ENCODE measurements around the gene LRRC4.

The LRRC4 gene, protein sequence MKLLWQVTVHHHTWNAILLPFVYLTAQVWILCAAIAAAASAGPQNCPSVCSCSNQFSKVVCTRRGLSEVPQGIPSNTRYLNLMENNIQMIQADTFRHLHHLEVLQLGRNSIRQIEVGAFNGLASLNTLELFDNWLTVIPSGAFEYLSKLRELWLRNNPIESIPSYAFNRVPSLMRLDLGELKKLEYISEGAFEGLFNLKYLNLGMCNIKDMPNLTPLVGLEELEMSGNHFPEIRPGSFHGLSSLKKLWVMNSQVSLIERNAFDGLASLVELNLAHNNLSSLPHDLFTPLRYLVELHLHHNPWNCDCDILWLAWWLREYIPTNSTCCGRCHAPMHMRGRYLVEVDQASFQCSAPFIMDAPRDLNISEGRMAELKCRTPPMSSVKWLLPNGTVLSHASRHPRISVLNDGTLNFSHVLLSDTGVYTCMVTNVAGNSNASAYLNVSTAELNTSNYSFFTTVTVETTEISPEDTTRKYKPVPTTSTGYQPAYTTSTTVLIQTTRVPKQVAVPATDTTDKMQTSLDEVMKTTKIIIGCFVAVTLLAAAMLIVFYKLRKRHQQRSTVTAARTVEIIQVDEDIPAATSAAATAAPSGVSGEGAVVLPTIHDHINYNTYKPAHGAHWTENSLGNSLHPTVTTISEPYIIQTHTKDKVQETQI

DNA sequence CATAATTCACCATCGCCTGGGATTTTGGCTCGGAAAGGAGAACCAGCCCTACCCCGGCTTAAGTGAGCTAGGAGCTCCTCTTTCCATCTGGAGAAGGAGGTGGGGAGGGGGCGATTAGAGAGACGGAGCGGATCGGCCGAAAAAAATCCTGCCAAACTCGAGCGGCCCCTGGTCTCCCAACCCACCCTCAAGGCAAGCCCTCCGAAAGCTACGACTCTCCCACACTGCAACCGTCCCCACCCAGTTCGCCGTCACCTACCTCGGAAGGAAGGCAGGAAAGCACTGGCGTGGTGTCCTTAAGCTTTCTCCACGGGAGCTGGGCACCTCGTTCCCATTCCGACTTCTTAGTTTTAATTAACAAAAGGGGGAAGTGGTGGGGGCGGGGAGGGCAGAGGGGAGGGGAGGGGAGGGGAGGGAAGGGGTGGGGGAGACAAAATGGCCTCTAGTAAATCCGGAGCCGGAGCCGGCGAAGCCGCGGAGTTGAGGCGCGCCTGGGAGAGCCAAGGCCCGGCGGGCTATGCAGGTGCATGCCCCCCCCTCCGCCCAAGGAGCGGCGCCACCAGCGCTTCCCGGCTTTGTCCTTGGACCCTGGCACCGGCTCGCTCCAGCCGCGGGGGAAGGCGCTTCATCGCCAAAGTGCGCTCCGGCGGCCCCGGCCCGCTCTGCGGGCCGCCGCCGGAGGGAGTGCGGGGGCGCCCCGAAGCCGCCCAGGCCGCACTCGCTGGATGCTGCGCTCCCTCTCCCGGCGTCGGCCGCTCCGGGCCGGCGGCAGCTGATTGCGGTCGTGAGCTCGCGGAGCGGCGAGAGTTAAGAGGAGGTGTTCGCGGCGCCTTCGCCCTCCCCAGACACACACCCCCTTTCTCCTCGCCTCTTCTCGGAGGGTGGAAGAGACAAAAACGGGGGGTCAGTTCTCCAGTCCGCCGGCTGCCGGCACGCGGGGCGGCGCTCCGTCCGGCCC lies at the start of gene LRRC4:
Gene LRRC4 (minus strand): TSS at position 784 of the 958 bp plus-strand sequence. CDS start 797 bp downstream, outside the sequence.
- TF ChIP-seq GATA2 (IDR thresholded peaks at IDR 0.05; ENCODE audit: low read depth, low read length) (no peak), GATA3 (IDR thresholded peaks at IDR 0.05; ENCODE audit: low read depth, low read length) (no peak)

DNA sequence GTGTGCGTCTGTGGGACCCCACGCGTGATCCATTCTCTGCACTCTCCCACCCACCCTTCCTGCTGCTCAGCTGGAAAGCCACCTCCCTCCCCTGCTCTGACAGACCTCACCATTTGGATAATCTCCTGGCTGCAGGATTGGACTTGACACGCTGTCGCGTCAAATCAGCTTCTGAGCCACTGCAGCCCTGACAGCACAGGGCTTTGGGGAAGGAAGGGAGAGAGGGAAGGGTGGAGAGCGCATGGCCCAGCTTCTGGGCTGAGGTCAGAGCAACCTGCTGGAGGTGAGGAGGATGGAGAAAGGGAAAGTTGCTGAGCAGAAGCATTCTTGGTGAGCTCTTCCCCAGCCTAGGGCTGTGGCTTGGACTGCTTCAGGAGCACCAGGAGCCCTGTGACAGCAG lies 48.9 kb upstream of the LRRC4 start:
- no peak for TF ChIP-seq GATA2 (IDR thresholded peaks at IDR 0.05; ENCODE audit: low read depth, low read length)
- TF ChIP-seq GATA3 (IDR thresholded peaks at IDR 0.05; ENCODE audit: low read depth, low read length) = no peak

DNA sequence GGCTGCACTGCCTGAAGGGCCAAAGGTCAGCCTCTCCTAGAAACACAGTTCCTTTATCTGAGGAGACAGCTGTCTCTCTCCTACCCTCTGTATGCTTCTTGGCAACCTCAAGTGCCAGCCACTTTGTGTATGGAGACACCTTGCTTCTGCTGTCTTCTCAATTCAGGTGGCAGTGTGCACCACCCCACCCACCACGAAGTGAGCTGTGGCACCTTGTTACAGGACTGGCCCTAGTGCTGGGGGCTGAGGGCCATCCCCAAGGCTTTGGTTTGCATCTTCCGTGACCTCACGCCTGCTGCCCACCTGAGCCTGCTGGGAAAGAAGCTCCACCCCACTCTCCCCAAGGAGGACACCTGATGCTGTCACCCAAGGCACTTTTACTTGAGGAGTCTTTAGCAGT lies 47.1 kb upstream of the LRRC4 start:
- TF ChIP-seq GATA3 (IDR thresholded peaks at IDR 0.05; ENCODE audit: low read depth, low read length) (no peak), GATA2 (IDR thresholded peaks at IDR 0.05; ENCODE audit: low read depth, low read length) (no peak)

DNA sequence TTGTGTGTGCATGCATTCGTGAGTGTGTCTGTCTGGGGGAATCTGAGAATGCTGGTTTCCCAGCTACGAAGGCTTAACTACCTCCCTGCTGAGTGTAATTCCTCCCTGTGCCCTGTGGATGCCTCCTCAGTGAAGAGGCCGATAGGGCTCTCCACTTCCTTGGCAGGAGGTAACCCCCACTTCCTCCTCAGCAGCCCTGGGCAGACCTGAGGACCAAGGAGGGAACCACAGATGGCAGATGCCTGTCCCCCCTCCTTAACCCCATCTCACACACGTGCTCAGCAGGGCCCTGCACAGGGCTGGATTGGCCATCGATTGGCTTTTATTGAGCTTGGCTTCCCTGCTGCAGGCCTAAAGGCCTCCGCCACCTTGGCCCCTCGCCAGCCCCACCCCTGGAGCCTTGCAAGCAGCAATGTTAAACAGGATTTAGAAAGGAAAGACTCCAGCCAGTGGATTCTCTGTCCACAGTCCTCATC lies 45.6 kb upstream of the LRRC4 start:
- TF ChIP-seq GATA3 (IDR thresholded peaks at IDR 0.05; ENCODE audit: low read depth, low read length) (no peak), GATA2 (IDR thresholded peaks at IDR 0.05; ENCODE audit: low read depth, low read length) (no peak)

DNA sequence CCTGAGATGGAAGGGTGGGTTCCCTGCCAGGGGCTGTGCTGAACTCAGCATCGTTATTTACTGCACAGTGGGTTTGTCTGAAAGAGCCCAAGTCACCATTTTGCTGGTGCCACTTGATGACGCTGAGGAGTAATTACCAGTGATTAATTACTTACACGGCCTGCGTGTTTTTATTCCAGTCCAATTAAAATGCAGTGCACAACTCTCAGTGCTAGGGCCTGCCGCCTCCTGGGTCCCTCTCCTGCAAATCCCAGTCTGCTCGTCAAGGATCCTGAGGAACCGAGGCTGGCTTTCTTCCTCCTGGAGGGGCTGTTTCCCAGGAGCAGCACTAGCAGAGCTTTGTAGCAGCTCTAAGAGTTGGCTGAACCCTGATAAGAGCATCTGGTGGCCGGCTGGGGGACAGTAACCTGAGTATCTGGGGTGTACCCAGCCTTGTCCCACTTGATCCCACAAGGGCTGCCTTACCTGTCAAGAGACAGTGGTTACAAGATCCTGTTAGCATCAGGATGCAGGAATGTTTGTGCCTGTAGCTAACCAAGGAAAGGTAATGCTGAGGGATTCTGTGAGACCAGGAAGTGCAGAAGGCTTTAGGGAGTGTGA lies 45.1 kb upstream of the LRRC4 start:
- TF ChIP-seq GATA2 (IDR thresholded peaks at IDR 0.05; ENCODE audit: low read depth, low read length) (no peak), GATA3 (IDR thresholded peaks at IDR 0.05; ENCODE audit: low read depth, low read length) (no peak)

DNA sequence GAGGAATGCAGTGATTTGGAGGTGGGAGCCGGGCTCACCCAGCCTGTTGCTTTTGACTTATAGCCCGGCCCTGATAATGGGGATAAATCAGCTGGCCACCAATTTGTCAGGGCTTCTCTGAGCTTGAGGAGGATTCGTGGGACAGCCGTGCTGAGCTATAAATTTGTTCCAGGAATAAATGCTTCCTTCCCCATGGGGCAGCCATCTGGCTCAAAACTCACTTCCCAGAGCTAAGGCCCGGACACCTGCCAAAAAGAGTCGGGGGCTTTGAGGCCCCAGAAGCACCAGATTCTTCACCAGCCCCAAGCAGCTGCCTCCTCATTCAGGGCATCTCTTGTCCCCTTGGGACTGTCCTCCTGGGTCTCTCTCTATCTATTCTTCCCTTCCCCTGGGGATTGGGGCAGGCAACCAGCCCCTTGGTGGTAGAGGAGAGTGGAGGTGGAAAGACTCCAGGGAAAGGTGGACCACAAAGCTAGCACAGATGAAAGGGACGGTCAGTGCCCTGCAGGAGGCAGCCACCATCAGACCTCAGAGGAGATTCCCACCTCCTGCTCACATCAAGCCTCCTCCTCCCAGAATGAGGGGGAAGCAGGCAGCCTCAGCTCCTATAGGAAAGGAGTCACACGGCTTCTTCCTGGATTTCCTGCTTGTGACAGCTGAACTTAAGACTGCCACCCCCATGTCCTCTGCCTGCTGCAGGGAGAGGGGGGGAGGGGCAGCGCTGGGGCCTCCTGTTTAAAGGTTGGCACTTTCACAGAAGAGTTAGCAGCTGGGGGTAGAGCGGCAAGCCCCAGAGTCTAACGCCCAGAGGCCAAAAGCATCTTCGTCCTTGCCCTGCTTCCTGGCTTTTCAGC lies 44.2 kb upstream of the LRRC4 start:
- TF ChIP-seq GATA3 (IDR thresholded peaks at IDR 0.05; ENCODE audit: low read depth, low read length) (no peak), GATA2 (IDR thresholded peaks at IDR 0.05; ENCODE audit: low read depth, low read length) (no peak)

DNA sequence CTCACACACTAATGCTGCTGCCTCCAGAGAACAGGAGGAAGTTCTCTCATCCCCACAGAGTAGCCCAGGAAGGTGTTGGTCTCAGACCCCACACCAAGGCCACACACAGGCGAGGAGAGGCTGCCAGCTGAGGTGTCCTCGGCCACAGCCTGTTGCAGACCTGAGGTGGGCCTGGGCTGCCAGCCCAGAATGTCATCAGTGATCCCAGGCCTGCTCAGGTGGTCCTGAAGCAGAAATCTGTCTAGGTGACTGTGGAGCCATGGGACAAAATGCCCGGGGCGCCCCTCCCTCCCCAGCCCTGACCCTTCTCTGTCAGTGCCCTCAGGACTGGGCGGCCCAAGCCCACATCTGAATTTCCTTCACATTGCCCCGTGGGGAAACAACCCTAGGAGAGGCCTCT lies 43.5 kb upstream of the LRRC4 start:
- TF ChIP-seq GATA3 (IDR thresholded peaks at IDR 0.05; ENCODE audit: low read depth, low read length) (no peak), GATA2 (IDR thresholded peaks at IDR 0.05; ENCODE audit: low read depth, low read length) (no peak)

DNA sequence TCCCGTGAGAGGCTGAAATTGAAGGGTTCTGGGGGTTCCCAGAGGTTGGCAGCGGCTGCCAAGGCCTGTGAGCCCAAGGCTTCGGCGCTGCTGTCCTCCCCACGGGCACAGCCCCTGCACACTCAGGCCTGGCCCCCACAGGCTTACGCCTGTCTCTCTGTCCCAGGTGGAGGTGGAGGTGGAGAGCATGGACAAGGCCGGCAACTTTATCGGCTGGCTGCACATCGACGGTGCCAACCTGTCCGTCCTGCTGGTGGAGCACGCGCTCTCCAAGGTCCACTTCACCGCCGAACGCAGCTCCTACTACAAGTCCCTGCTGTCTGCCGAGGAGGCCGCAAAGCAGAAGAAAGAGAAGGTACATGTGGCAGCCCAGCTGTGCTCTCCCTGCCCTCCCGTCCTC lies 43.1 kb upstream of the LRRC4 start:
- TF ChIP-seq GATA3 (IDR thresholded peaks at IDR 0.05; ENCODE audit: low read depth, low read length) (no peak), GATA2 (IDR thresholded peaks at IDR 0.05; ENCODE audit: low read depth, low read length) (no peak)

DNA sequence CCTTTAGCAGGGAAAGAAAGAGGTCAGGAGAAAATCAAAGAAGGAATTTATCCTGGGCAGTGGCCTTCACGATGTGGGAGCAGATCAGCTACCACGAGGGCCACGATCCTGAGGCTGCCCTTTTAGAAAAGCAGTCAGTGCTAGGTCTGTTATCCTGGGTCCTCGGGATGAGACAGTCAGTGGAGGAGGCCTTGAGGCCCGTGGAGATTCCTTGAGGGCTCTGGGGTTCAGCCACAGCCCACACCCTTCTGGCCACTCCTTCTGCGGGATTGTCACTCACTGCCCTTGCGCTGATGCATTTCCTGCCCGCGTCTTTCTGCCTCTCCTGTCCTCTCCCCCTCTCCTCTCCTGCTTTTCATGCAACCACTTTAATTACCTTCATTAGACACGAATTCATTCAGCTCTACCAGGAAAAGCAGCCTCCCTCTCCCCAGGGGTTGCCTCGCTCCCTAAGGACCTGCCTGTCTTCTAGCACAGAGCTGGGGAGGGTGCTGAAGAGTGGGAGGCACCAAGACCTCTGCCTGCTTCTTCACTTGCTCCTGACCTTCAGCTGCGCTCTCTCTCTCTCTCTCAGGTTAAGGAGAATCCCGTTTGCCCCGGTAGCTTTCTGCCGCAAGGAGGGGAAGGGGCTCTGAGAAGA lies 42.6 kb upstream of the LRRC4 start:
- TF ChIP-seq GATA2 (IDR thresholded peaks at IDR 0.05; ENCODE audit: low read depth, low read length) (no peak), GATA3 (IDR thresholded peaks at IDR 0.05; ENCODE audit: low read depth, low read length) (no peak)

DNA sequence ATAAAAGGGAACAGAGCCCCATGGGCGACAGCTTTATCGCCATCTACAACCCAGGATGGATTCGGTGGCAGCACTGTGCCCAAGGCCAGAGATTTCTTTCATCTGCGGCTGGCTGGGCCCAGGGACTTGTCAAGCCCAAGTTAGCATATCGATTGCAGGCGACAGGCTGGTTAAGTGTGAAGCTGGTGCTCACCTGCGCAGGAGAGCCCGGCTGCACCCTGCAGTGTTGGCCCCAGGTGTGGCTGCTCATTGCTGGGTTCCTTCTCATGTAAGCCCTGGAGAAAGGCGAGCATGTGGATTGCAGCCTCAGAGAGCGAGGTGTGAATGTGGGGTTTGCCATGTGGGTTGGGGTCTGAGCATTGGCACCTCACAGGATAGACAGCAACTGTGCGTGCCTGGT lies 40.6 kb upstream of the LRRC4 start:
- TF ChIP-seq GATA2 (IDR thresholded peaks at IDR 0.05; ENCODE audit: low read depth, low read length) (no peak), GATA3 (IDR thresholded peaks at IDR 0.05; ENCODE audit: low read depth, low read length) (no peak)

DNA sequence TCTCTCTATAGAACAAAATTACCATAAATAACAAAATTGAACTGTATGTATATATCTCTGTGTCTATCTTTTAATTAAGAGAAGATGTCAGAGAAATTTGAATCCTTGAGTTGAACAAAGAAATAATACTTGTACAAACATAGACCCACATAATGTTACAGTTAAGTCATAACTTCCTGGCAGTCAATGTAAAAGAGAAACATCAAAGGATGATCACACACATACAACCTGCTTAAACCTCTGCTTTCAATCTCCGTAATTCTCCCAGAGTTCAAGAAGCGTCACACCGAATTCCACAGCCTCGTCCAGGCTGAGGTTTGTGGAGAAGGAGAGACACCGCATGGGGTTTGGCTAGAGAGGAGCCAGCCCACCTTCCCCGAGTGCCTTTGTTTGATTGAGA lies 40.1 kb upstream of the LRRC4 start:
- TF ChIP-seq GATA3 (IDR thresholded peaks at IDR 0.05; ENCODE audit: low read depth, low read length) = no peak
- no peak for TF ChIP-seq GATA2 (IDR thresholded peaks at IDR 0.05; ENCODE audit: low read depth, low read length)
